ENCODE measurements around the gene TMEM218. TPM values are rescaled to one million over a fixed set of nuclear protein-coding genes. Genes with fewer than 3 reads are reported as not detected.

TMEM218 gene
- total and polyA plus RNA-seq, 2 donors (not counting 3 experiments of a cell fraction or from before 2014, with no cell fraction given) = 23.8 to 45.1 TPM

DNA sequence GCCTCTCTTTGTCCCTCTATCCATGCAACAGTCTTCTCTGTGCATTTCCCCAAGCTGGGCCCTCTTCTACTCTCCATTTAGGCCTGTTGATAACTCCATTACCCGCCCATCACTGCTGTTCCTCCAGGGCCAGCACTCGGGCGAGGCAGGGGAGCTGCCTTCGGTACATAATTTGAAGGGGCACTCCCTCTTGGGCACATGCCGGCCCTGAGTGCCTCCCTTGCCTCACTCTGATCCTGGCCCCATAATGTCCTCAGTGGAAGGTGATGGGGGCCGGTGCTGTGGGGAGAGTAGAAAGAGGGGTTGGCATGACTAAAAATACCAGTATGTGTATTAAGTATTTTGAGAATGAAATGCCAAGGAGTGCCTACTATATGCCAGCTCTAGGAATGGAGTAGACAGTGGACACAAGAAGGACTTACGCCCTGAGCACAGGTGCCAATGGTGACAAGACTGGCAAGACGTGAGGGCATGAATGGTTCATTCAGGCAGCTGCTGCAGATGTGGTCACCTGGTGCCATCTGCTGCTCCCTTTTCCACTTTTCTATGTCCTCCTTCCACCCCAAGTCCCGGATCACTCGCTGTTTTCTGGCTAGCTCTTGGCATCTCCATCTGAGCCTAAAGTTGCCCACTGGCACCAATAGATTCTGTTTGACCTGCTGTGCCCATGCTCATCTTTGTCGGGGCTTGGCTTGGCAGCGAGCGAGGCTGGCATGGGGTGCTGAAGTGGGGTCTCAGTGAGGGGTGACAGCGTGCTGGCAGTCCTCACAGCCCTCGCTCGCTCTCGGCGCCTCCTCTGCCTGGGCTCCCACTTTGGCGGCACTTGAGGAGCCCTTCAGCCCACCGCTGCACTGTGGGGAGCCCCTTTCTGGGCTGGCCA is 22.6 kb downstream of the TMEM218 start:
- Histone ChIP-seq H3K36me3 (ENCODE audit: control insufficient read depth in 2 of 2, extremely low read depth in 1 of 2, insufficient read depth in 2 of 2, low read length in 2 of 2) (no peaks in the 10 kb centered on the region), H4K20me1 (replicated peaks; ENCODE audit: control insufficient read depth, extremely low read depth, insufficient read depth, low read length) (no peaks in the 10 kb centered on the region), H3K9me3 (replicated peaks; ENCODE audit: control insufficient read depth, insufficient read depth, low read length) (no peaks in the 10 kb centered on the region), H3K4me1 (ENCODE audit: control insufficient read depth, extremely low read depth, insufficient read depth, low read length) (peaks cover 11% of the 10 kb centered on the region), H3K79me2 (ENCODE audit: control insufficient read depth, insufficient read depth, low read length) (no peaks in the 10 kb centered on the region), H3K9ac (replicated peaks; ENCODE audit: extremely low read depth, insufficient read depth, low read length) (no peak overlapping the region), H2AFZ (ENCODE audit: low read depth, low read length) (no peak overlapping the region), H3K27ac (ENCODE audit: insufficient read depth, low read depth, low read length) (no peak overlapping the region), H3K9me1 (replicated peaks; ENCODE audit: control insufficient read depth, extremely low read depth, insufficient read depth, low read length) (no peaks in the 10 kb centered on the region), H3K4me3 (replicated peaks in 1 of 3; ENCODE audit: insufficient read depth in 1 of 3, low read depth in 1 of 3, low read length in 3 of 3) (no peak overlapping the region), H3K4me2 (ENCODE audit: insufficient read depth, low read length) (no peak overlapping the region), H3K27me3 (ENCODE audit: control insufficient read depth in 2 of 2, insufficient read depth in 2 of 2, low read length in 2 of 2) (no peaks in the 10 kb centered on the region)
- intact Hi-C loops (cut with micrococcal nuclease) (no loop called here), dilution Hi-C loops (cut with MboI; ENCODE audit: extremely low pct_ligation_motif_present, low sequenced_read_pairs) (no loop called here)
- ChIA-PET CTCF (interaction anchor here (0.8 to 6.1 kb wide), 3 partner anchors 53 to 316 kb away, joined by 5 to 141 read pairs (median 6); no protein-coding TSS in a partner anchor), POLR2A (interaction anchor here (0.5 kb wide), 1 partner anchor 331 kb away, joined by 6 read pairs; no protein-coding TSS in a partner anchor)
- FAIRE-seq (no peak), DNase-seq (ENCODE audit: low read depth, low spot score) (no peak)
- TF ChIP-seq, protein P1, sequence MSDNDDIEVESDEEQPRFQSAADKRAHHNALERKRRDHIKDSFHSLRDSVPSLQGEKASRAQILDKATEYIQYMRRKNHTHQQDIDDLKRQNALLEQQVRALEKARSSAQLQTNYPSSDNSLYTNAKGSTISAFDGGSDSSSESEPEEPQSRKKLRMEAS (IDR thresholded peaks at IDR 0.05; ENCODE audit: insufficient read depth, insufficient read length) = no peak
- TF ChIP-seq POLR2A (IDR thresholded peaks at IDR 0.05; ENCODE audit: low read depth, low read length) = no peak
- TF ChIP-seq, protein P2, sequence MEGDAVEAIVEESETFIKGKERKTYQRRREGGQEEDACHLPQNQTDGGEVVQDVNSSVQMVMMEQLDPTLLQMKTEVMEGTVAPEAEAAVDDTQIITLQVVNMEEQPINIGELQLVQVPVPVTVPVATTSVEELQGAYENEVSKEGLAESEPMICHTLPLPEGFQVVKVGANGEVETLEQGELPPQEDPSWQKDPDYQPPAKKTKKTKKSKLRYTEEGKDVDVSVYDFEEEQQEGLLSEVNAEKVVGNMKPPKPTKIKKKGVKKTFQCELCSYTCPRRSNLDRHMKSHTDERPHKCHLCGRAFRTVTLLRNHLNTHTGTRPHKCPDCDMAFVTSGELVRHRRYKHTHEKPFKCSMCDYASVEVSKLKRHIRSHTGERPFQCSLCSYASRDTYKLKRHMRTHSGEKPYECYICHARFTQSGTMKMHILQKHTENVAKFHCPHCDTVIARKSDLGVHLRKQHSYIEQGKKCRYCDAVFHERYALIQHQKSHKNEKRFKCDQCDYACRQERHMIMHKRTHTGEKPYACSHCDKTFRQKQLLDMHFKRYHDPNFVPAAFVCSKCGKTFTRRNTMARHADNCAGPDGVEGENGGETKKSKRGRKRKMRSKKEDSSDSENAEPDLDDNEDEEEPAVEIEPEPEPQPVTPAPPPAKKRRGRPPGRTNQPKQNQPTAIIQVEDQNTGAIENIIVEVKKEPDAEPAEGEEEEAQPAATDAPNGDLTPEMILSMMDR (IDR thresholded peaks at IDR 0.05; ENCODE audit: extremely low read depth in 1 of 2, insufficient read depth in 1 of 2, low read depth in 1 of 2, low read length in 2 of 2) = no peak
- no peak for TF ChIP-seq MYC (IDR thresholded peaks at IDR 0.05; ENCODE audit: low read depth, low read length)
- TF ChIP-seq GATA2 (IDR thresholded peaks at IDR 0.05; ENCODE audit: insufficient read depth, insufficient read length, low read depth, low read length) = no peak
- TF ChIP-seq EZH2 (IDR thresholded peaks at IDR 0.05; ENCODE audit: borderline replicate concordance, low read depth, low read length, severe bottlenecking) = no peak
- no peak for TF ChIP-seq POLR2AphosphoS5 (IDR thresholded peaks at IDR 0.05; ENCODE audit: insufficient read depth, low read depth, low read length)
- no peak for TF ChIP-seq JUN (IDR thresholded peaks at IDR 0.05; ENCODE audit: borderline replicate concordance, insufficient read depth, insufficient read length, low read depth)
- TF ChIP-seq FOS (IDR thresholded peaks at IDR 0.05; ENCODE audit: borderline replicate concordance, insufficient read depth, low read length) = no peak
- no TSS peak for BruUV-seq (replicated peaks)
